GM18499 (cell line): ENCODE results near the gene MYH7.
"Not testable (repeated sequence)": the region's sequence is repeated elsewhere in the genome, so short reads cannot be mapped to it uniquely, and the experiment has no call there.

Experiments
- ATAC-seq: cut with Tn5 transposase; IDR thresholded peaks from one replicate; pipeline ENCODE4 v1.9.1; 2021; ENCODE audit warnings: moderate number of reproducible peaks; ENCODE audit not compliant: insufficient read depth, unreplicated experiment

Gene MYH7

DNA sequence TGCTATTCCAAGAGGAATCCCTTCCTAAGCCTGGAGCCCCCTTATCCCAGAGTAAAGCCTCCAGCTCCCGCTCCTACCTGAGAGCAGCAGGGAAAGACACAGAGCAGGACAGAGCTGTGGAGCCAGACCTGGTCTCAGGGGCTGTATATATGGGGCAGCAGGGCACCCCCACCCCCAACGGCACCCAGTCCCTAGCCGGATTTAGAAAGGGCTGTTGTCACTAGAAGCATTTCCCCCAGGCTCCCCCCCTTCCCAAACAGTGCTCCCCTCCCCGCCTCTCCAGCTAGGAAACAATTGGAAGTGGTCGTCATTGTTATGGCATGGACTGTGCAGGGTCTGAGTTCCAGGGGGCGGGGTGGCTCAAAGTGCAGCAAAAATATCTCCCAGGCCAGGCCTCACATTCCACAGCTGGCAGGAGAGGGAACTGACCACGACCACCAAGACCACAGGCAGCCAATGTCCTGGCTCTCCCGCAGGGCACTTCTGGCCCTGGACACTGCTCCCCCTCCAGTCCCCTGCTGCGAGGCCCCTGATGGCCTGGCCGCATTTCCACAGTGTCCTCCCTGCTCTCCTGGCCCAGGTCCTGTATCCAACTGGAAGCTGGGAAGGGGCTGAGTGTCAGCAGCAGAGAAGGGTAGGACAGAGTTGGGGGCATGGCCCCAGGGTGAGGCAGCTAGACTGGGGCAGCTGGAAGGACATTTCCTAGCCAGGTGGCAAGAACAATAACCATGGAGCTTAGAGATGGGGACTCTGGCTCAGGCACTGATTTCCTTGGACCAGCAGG is at the start of gene MYH7:
Gene MYH7, minus strand, starts transcription at position 118 of the 784 bp plus-strand sequence. CDS start 1,928 bp downstream, outside the sequence.
- ATAC-seq: no peak

GRCh38 chr14:23483236-23483854 is 47.9 kb upstream of the MYH7 start:
- ATAC-seq: no peak

DNA sequence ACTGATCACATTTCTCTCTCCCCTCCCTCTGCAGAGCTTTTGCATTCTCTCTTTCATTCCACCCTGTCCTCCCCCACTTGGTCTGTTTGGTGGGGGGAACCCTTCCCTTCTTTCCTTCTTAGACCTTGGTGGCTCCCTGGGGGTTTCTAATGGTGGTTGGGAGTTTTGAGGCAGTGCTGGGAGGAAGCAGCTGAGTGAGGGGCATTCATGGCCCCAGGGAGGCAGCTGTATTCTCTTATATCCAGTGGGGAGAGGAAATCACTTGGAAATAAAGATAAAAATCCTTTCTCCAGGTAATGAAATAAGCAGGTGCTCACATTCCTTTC is 47.3 kb upstream of the MYH7 start:
- no peak for ATAC-seq

- ATAC-seq: no peak
Measured at GRCh38 chr14:23481979-23482822, 46.7 kb upstream of the MYH7 start.

DNA sequence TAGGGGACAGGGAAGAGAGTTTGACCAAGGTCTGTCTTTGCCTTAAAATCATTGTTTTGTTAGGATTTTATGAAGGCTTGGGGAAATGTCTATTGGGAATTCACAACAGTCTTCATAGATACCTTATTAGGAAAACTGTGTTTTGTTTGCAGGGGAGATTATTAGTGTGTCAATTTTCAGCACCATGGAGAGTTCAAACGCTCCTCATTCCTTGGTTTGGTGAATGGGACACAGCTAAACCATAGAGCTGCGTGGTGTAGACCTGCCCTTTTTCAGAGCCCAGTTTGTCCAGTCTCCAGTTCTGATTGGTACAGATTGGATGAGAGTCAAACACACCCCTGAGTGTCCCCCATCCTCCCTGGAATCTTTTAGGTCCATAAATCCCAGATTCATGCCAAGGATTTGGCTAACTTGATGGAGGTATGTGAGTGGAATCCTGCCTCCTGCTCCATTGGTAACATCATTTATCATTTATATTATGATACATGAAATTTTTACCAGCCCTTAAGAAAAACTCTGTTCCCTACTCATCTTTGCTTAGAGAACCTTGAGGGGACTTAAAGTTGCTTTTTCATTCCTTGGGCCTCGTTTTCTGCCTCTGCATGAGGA is 46.0 kb upstream of the MYH7 start:
- ATAC-seq: no peak

DNA sequence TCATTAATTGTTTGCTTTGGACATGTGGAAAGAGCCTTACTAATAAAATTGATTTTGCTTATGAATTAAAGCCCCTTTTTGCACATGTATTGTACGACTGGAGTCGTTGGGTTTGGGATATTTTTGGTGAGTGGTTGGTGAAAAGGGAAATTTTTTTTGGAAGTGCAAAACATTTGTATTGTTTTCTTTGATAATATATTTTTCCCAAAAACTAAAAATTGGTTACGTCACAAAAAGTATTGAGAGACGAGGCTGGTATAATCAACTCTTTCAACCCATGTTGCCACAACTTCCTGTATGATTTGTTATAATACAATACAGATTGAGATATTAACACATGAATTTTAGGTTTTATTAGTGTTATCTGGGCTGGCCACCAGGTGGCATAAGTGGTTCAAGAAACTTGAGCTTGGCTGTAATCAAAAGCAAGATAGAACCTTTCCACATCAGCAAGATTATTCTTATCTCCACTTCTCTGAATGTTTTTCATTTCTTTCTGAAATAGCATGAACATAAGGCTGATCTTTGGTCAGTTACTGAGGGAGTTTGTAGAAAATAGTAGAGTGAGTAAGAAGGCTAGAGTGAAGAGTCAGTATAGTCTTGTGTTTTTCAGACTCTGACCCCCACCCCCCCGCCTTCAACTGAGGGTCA is 42.8 kb upstream of the MYH7 start:
- ATAC-seq: no peak

GRCh38 chr14:23470947-23471346 is 35.5 kb upstream of the MYH7 start:
- no peak for ATAC-seq

DNA sequence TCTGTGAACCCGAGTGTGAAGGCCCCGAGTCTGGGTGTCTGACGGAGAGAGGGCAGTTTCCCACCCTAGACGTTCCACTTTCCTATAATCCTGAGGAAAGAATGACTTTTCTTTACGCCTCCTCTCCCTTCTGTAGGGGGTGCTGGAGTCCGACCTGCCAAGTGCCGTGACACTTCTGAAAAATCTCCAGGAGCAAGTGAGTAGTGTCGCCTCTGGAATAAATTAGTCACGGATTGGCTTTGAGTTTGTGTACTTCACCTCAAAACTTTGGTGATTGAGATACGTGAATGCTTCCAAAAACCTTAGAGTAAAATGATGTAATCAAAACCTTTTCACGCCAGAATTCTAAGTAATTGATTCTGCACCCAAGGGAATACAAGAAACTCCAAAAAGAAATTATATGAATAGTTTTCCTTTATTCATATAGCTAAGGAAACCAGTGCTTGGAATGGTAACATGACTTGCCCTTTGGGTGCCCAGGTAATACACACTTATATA is 34.5 kb upstream of the MYH7 start:
- no peak for ATAC-seq

DNA sequence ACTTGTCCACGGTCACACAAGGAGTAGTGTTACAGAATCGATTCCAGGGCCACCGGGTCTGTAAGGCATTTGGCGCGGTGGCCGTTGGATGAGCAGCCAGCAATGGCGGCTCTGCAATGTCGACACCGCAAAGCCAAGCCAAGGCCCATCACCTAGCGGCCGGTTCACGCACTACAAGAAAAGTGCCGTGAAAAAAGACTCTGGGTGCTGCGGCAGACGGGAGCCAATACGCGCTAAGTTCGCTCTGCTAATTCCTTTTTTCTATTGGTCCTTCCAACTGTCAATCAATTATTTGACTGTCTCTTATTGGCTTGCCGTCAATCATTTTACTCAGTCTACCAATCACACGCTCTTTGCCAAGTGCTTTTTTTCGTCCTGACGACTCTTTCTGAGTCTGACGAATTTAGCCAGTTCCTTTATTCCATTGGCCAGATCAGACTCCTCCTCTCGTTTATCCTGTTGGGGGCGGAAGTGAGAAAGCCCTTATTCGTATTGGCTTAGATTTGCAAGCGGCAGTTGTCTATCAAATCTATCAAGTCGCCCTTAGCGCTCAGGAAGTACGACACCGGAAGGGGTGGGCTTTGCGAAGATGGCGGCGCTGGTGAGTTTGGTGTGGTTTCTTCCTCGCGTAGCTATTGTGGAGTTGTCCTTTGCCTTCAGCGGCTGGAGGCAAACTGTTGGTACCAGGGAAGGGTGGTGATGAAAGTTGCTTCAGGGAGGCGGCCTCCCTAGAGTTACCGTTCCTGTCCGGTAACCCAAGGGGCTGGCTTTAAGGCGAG is 33.9 kb upstream of the MYH7 start, which contains the start of gene NGDN:
Gene NGDN, plus strand, starts transcription at position 577 of the 779 bp plus-strand sequence. Its CDS starts 13 bp downstream, at position 590.
- peak; percentile 85 for ATAC-seq

DNA sequence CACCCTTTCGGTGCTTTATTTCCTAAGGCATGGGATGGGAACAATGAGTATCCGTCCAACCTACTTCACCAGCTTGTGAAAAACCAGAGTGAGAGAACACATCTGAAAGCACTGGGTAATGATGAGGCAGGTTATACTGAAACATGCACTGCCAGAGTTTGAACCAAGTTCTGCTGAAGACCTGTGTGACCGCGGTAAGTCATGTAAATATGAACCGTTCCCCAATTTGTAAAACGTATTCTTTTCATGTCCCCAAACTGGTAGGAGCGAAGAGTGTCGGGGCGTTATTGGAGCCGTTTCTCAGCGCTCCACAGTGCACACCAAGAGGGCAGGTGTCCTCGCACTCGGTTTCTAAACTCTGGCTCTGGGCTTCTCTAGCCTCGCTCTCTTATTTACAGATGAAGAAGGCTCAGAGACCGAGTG is 33.3 kb upstream of the MYH7 start:
- no peak for ATAC-seq

DNA sequence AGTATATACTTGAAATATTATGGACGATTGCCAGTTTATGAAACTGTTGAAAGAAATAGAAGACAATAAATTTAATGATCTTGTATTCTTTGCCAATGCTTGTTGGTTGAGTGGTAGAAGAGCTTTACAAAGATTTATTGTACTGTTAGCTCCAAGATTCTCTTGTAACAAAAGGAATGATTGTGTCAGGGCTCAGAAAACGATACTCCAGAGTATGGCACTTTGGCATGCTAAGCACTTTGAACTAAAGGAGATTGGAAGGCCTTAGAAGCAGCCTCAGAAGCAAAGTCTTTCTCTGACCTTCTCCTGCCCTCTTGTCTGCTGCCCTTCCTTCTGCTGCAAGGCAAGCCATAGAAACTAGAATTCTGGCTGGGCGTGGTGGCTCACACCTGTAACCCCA is 29.8 kb upstream of the MYH7 start:
- ATAC-seq: no peak

GRCh38 chr14:23464700-23465099 is 29.2 kb upstream of the MYH7 start:
- ATAC-seq: no peak

DNA sequence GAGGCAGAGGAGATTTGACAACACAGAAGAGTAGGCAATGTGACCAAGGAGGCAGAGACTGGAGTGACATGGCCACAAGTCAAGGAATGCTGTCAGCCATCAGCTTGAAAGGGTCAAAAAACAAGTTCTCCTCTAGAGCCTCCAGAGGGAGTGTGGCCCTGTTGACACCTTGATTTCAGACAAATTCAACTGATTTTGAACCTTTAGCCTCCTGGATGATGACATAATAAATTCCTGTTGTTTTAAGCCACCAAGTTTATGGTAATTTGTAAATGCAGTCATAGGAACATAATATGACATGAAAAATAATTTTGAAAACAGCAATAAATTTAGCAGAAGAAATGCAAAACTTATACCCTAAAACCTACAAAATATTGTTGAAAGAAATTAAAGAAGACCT is 25.5 kb upstream of the MYH7 start:
- ATAC-seq: no peak

GRCh38 chr14:23457587-23458445 is 22.4 kb upstream of the MYH7 start:
- no peak for ATAC-seq

GRCh38 chr14:23456883-23457586 is 21.6 kb upstream of the MYH7 start:
- ATAC-seq: not testable (repeated sequence)

DNA sequence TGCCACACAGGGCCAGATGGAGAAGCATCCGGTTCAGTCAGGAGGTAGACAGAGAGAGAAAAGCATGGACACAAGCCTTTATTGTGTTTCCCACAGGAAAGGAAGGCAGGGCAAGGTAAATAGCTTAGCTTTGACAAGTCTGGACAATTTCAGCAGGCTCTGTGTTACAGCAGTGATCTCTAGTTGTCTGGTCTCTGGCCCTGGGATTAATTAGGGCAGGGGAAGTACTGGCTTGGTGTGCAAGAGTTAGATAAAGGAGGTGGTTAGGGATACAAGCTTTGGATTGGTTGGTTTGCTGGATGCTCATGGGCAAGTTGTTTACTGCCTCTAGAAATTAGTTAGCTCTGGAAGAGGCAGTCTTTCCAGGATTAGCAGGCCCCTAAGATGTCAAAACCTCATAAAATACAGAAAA is 19.0 kb upstream of the MYH7 start:
- no peak for ATAC-seq

- no peak for ATAC-seq
Measured at GRCh38 chr14:23452237-23452636, 16.8 kb upstream of the MYH7 start.

GRCh38 chr14:23450379-23450778 is 14.9 kb upstream of the MYH7 start:
- no peak for ATAC-seq
